Large intestine (tissue), 3 donors: ENCODE measurements around the gene SLC17A8. TPM values are rescaled to one million over a fixed set of nuclear protein-coding genes. Genes with fewer than 3 reads are reported as not detected.
A peak's percentile ranks its signal among the peaks of the same experiment; 100 is the strongest.

Source experiments
- DNase-seq, 2 donors: peaks; one replicate each; pipeline versions ENCODE4 v3.0.0 to v3.0.0-alpha.2; 2013
- H3K27ac ChIP-seq: one replicate; pipeline ENCODE4 v1.5.1; 2013; ENCODE audit warnings: low read length
- H3K27me3 ChIP-seq: 2 replicates; pipeline ENCODE4 v1.6.1; 2013; ENCODE audit warnings: low read length; ENCODE audit not compliant: control insufficient read depth, insufficient read depth
- H3K36me3 ChIP-seq: 2 replicates; pipeline ENCODE4 v1.6.1; 2013; ENCODE audit warnings: low read length; ENCODE audit not compliant: control insufficient read depth, insufficient read depth
- H3K4me1 ChIP-seq: one replicate; pipeline ENCODE4 v1.6.1; 2013; ENCODE audit warnings: low read length; ENCODE audit not compliant: control insufficient read depth, insufficient read depth
- H3K4me3 ChIP-seq: one replicate; pipeline ENCODE4 v1.5.1; 2013; ENCODE audit warnings: low read length
- H3K9me3 ChIP-seq: one replicate; pipeline ENCODE4 v1.6.1; 2013; ENCODE audit warnings: mild to moderate bottlenecking, low read depth, low read length, moderate library complexity; ENCODE audit not compliant: control insufficient read depth
- WGBS: methylation state at CpG from one replicate; pipeline ENCODE4 v1.1.5; 2013; ENCODE audit warnings: low lambda C conversion rate; ENCODE audit not compliant: insufficient coverage; 5-methylcytosine and 5-hydroxymethylcytosine counted together
- polyA plus RNA-seq: library from polyadenylated mRNA; unstranded; fragments of 120-200 nt; gene quantifications from one replicate; pipeline ENCODE4 v1.2.1, GENCODE V29; 2013

Gene SLC17A8
- polyA plus RNA-seq, 1 donor: 1.5 TPM

DNA sequence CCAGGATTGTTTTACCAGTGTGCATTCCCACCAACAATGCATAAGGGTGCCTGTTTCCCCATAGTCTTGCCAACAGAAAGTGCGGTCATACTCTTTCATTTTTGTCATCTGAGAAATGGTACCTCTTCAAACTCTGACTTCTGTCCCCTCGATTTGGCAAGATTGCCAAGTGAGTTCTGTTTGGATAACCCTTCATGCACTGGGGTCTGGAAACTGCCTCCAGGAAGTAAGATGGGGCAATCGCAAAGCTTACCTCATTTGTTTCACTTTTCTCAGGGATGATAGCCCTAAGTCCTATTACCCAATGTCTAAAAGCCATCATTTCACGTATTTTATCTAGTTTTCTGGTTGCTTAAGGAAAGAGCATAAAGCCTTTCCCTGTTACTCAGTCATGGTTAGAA lies 88.2 kb downstream of the SLC17A8 start:
- no peaks in the 10 kb centered on the region for H3K27me3 ChIP-seq
- H3K4me1 ChIP-seq: peaks cover 26% of the 10 kb centered on the region
- no peaks in the 10 kb centered on the region for H3K9me3 ChIP-seq
- H3K27ac ChIP-seq: peak overlapping the region; percentile 72
- peak; percentile 62 to 86 for DNase-seq
- no CpG with 5 or more reads among the region's 4 CpGs for WGBS
- H3K4me3 ChIP-seq: no peak overlapping the region
- H3K36me3 ChIP-seq: no peaks in the 10 kb centered on the region

GRCh38 chr12:100447381-100447780 lies 90.5 kb downstream of the SLC17A8 start:
- WGBS: no CpG with 5 or more reads among the region's 3 CpGs
- no peak for DNase-seq
- Histone ChIP-seq H3K27ac (no peak overlapping the region), H3K4me3 (no peak overlapping the region), H3K9me3 (no peaks in the 10 kb centered on the region), H3K4me1 (peaks cover 14% of the 10 kb centered on the region), H3K36me3 (no peaks in the 10 kb centered on the region), H3K27me3 (no peaks in the 10 kb centered on the region)

GRCh38 chr12:100448656-100449055 lies 91.8 kb downstream of the SLC17A8 start:
- Histone ChIP-seq H3K36me3 (no peaks in the 10 kb centered on the region), H3K27me3 (no peaks in the 10 kb centered on the region), H3K9me3 (no peaks in the 10 kb centered on the region), H3K27ac (no peak overlapping the region), H3K4me3 (no peak overlapping the region), H3K4me1 (peaks cover 14% of the 10 kb centered on the region)
- no CpG with 5 or more reads among the region's 1 CpG for WGBS
- no peak for DNase-seq

- no peak overlapping the region for H3K27ac ChIP-seq
- H3K9me3 ChIP-seq: no peaks in the 10 kb centered on the region
- H3K4me1 ChIP-seq: peaks cover 10% of the 10 kb centered on the region
- H3K4me3 ChIP-seq: no peak overlapping the region
- no peak for DNase-seq
- WGBS: 100% methylated on average over 1 of the region's 3 CpGs
- no peaks in the 10 kb centered on the region for H3K36me3 ChIP-seq
- H3K27me3 ChIP-seq: no peaks in the 10 kb centered on the region
Observed at GRCh38 chr12:100450735-100451134, 93.9 kb downstream of the SLC17A8 start.

DNA sequence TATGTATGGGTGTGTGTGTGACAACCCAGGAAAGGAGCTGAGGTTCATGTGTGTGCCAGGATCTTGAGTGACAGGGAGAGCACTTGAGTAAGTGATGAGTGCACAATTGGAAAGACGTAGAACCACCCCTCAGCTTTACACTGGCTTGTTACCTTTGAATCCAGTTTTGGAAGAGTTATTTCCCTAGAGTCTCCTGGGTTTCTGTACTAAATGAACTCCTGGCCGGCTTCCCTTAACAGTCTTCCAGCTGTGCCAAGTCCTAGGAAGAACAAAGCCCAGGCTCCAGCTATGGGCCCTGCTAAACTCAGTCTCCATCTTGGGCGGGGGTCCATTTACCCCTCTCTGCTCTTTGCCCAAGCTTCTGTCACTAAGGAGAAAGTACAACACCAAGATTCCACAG lies 97.1 kb downstream of the SLC17A8 start:
- Histone ChIP-seq H3K4me1 (no peaks in the 10 kb centered on the region), H3K27ac (no peak overlapping the region), H3K9me3 (no peaks in the 10 kb centered on the region), H3K36me3 (no peaks in the 10 kb centered on the region), H3K27me3 (no peaks in the 10 kb centered on the region), H3K4me3 (no peak overlapping the region)
- WGBS: no CpG with 5 or more reads among the region's 3 CpGs
- no peak for DNase-seq

- Histone ChIP-seq H3K4me3 (no peak overlapping the region), H3K36me3 (no peaks in the 10 kb centered on the region), H3K27me3 (no peaks in the 10 kb centered on the region), H3K9me3 (no peaks in the 10 kb centered on the region), H3K27ac (no peak overlapping the region), H3K4me1 (no peaks in the 10 kb centered on the region)
- WGBS: no CpG with 5 or more reads among the region's 3 CpGs
- DNase-seq: no peak
Observed at GRCh38 chr12:100455896-100456295, 99.0 kb downstream of the SLC17A8 start.

GRCh38 chr12:100458191-100458590 lies 101.3 kb downstream of the SLC17A8 start:
- Histone ChIP-seq H3K9me3 (no peaks in the 10 kb centered on the region), H3K4me3 (no peak overlapping the region), H3K27me3 (no peaks in the 10 kb centered on the region), H3K4me1 (no peaks in the 10 kb centered on the region), H3K36me3 (no peaks in the 10 kb centered on the region), H3K27ac (no peak overlapping the region)
- 40% methylated on average over 1 of the region's 4 CpGs for WGBS
- no peak for DNase-seq

DNA sequence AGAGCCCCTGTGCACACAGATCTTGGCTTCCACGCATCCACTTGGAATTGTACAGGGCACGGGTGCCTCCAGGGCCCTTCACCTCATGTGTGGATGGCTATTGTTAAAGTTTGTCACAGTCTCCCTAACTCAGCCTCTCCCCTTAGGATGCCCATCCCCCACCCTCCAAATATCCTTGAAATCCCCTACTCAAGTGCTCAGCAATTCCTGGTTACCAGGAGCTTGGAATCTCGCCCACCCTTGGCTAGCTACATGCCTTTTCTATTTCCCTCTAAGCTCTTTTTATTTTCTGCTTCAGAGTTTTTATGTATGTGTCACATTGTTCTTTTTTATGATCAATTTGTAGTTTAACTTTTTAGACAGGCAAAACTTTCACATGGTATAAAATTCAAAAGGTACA lies 103.8 kb downstream of the SLC17A8 start:
- Histone ChIP-seq H3K27ac (no peak overlapping the region), H3K36me3 (no peaks in the 10 kb centered on the region), H3K9me3 (no peaks in the 10 kb centered on the region), H3K27me3 (no peaks in the 10 kb centered on the region), H3K4me3 (no peak overlapping the region), H3K4me1 (no peaks in the 10 kb centered on the region)
- DNase-seq: no peak
- 100% methylated on average over 1 of the region's 3 CpGs for WGBS

DNA sequence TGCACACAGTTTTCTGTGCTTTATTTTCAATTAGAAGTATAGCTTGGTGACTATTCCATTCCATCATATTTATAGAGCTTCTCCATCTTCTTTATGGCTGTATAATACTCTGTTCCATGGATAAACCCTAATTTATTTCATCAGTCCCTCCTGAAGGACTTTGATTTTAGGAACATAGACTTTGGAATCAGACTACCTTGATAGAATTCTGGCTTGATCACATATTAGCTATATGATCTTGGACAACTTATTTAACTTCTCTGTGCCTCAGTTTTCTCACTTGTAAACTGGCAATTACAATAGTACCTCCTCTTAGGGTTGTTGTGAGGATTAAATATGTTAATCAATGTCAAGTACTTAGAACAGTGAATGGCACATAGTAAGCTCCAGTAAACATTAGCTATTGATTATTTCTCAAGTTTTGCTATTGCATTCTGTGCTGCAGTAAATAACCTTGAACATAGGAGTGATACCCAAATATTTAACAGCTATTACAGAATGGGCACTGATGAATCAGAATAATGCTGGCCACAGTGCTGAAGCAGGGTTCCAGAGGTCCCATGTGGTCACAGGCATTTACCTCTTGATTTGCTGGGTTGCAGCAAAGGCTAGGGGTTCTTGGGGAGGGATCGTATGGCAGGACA lies 104.6 kb downstream of the SLC17A8 start:
- no peaks in the 10 kb centered on the region for H3K36me3 ChIP-seq
- no peaks in the 10 kb centered on the region for H3K27me3 ChIP-seq
- no CpG with 5 or more reads among the region's 1 CpG for WGBS
- H3K27ac ChIP-seq: no peak overlapping the region
- DNase-seq: no peak
- no peak overlapping the region for H3K4me3 ChIP-seq
- H3K9me3 ChIP-seq: no peaks in the 10 kb centered on the region
- no peaks in the 10 kb centered on the region for H3K4me1 ChIP-seq

DNA sequence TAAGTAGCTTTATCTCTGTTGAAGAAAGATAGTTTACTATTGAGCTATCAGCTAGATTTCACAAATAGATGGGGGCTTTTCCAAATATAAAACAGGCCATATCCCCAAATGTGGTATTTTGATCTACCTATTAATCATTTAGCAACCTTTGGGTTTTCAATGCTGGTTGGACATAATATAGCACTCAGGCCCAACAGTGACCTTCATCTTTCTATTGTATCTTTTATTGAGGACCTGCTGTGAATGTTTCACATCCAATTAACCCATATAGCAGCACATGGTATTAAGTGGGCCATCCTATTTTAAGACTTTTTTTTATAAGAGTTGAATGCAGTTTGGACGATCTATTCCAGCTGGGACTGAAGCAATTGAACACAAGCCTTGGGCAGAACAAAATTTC lies 106.8 kb downstream of the SLC17A8 start:
- no peaks in the 10 kb centered on the region for H3K27me3 ChIP-seq
- no peak overlapping the region for H3K27ac ChIP-seq
- H3K4me1 ChIP-seq: no peaks in the 10 kb centered on the region
- 50% methylated on average over 1 of the region's 1 CpG for WGBS
- H3K4me3 ChIP-seq: no peak overlapping the region
- DNase-seq: no peak
- no peaks in the 10 kb centered on the region for H3K9me3 ChIP-seq
- no peaks in the 10 kb centered on the region for H3K36me3 ChIP-seq

- Histone ChIP-seq H3K4me3 (no peak overlapping the region), H3K4me1 (no peaks in the 10 kb centered on the region), H3K27ac (no peak overlapping the region), H3K27me3 (no peaks in the 10 kb centered on the region), H3K36me3 (no peaks in the 10 kb centered on the region), H3K9me3 (no peaks in the 10 kb centered on the region)
- no CpG with 5 or more reads among the region's 1 CpG for WGBS
- no peak for DNase-seq
Observed at GRCh38 chr12:100464529-100464928, 107.7 kb downstream of the SLC17A8 start.
